GM18505 (cell line): ENCODE data around the gene ORMDL1.
"Not testable (repeated sequence)": the region's sequence is repeated elsewhere in the genome, so short reads cannot be mapped to it uniquely, and the experiment has no call there.

ENCODE experiments used
- ATAC-seq: cut with Tn5 transposase; IDR thresholded peaks from one replicate; pipeline ENCODE4 v1.9.1; 2021; ENCODE audit not compliant: unreplicated experiment
- POLR2A ChIP-seq: IDR thresholded peaks from 4 replicates; pipeline ENCODE4 v1.6.1; 2011; ENCODE audit warnings: borderline replicate concordance; ENCODE audit not compliant: insufficient read depth, insufficient read length; ENCODE audit errors: extremely low read depth

The ORMDL1 gene

DNA sequence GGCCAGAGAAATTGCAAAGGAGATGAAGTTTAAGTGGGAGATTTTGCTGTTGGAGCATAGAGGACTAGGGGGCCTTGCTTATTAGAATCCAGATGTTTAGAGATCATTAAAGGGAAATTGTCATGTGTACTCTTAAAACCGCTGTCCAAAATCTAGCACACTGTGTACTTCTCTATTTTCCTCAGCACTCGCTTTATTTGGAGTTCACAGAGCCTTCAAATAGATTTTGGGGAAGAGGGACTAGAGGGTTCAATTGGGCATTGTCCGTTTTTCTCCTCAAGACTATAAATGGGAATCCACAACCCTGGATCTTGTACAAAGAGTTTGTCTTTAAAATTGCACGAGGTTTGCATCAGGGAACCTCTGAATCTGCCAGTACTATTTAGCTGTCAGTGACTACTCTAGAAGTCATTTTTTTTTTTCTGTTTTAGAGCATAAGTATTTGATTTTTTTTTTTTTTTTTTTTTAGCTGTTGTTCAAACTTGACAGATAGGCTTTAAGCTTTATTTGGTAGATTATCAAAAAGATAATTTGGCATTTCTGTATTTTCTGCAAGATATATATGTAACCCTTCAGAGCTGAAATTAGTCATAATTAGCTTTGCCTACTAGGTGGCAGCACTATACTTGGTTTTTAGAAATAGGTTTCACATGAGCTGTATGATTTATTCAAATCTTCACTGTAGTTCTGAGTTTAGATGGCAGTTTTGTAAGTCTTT is 14.3 kb upstream of the ORMDL1 start:
- no peak for TF ChIP-seq POLR2A
- ATAC-seq = peak; percentile 42

DNA sequence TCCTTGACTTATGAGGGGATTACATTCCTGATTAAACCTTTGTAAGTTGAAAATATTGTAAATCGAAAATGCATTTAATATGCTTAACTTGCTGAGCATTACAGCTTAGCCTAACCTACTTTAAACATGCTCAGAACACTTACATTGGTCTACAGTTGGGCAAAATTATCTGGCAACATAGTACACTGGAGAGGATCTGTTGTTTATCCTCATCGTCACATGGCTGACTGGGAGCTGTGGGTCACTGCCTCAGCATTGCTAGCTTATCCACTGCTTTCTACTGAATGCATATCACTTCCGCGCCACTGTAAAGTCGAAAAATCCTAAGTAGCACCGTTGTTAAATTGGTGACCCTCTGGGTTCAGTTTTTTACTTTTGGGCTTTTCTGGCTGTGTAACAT is 13.8 kb upstream of the ORMDL1 start:
- no peak for TF ChIP-seq POLR2A

DNA sequence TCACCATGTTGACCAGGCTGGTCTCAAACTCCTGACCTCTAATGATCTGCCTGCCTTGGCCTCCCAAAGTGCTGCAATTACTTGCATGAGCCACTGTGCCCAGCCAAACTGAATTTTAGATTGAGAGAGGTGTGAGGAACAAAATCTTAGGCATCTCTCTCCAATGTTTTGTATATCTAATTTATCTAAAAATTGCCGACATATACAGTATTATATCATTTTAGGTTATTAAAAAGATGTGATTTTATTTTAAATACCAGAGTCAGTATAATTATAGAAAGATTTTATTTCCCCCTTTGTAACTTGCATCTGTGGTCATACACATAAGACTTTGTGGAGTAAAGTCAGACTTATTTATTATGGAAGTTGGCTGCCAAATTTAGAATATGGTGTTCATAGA is 10.2 kb upstream of the ORMDL1 start:
- ATAC-seq = no peak
- TF ChIP-seq POLR2A = no peak

More for the DNA sequence above, 13.8 kb upstream of the ORMDL1 start:
- ATAC-seq = no peak

DNA sequence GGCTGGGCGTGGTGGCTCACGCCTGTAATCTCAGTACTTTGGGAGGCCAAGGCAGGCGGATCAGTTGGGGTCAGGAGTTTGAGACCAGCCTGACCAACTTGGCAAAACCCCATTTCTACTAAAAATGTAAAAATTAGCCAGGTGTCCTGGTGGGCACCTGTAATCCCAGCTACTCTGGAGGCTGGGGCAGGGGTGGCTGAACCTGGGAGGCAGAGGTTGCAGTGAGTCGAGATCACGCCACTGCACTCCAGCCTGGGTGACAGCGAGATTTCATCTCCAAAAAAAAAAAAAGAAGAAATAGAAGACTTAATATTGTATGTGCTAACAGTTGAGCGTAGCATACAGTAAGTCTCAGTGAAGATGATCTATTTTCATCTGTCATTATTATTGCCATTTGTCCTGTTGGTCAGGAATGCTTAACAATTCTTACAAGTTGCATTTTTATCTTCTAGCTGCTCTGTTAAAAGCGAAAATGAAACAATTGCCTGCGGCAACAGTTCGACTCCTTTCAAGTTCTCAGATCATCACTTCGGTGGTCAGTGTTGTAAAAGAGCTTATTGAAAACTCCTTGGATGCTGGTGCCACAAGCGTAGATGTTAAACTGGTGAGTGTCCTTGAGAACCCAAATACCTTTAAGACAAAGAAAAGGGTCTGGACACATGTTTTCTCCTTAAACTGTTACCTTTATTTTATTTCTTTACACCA is 7.4 kb upstream of the ORMDL1 start:
- no peak for ATAC-seq

DNA sequence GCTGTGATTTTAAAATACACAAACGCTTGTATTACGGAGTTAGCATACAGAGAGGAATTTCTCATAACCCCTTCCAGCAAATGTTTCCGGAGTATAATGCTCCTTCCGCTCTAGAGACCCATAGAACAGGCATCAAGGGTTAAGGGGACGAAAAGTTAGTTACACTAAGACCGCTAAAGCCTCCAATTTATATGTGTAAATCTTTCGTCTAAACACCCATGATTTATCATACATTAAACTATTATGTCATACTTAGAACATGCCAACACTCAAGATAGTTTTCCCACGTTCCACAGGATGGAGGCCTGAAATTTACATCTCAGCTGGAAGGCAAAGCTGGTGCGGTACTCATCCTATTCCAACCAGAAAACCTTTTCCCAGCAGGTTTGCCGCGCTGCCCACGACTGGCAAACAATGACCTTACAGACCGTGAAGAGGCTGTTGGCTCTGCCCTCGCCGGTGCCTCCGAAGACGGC is 650 bp downstream of the ORMDL1 start:
- ATAC-seq = no peak

More for the DNA sequence above, 7.4 kb upstream of the ORMDL1 start:
- no peak for TF ChIP-seq POLR2A

DNA sequence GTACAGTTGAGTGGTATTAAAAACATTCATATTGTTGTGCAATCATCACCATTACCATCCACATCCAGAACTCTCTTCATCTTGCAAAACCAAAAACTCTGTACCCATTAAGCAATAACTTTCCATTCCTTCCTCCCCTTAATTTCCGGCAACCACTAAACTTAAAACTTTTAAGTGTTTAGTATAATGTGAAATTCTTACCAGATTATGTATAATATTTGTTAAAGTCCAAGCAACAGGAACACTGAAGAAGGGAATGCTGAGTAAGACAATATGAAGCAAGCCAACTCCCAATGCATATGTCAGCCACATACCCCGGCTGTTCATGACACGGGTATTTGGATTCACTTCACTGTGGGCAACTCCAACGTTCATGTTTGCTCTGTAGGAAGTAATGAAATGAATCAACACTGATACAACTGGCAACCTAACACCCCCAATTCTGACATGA is 1.9 kb downstream of the ORMDL1 start:
- no peak for TF ChIP-seq POLR2A
- no peak for ATAC-seq

More for the DNA sequence above, 650 bp downstream of the ORMDL1 start:
- TF ChIP-seq POLR2A = no peak

DNA sequence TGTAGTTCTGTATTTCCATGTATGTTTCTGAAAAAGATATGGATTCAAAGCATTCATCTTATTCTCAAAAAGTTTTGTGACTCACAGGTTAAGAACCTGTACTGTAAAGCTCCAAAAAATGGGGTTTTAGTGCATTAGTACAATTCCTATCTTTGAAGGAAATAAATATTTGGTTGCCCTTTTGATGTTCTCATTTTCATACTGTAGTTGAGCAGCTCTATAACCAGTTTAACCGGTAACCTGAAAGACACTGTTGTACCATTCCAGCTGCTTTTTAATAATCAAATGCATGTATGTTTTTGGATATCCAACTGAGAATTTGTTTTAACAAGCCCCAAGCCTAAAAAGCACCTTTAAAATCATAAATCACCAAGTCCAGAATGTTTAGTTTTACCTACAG is 11.9 kb downstream of the ORMDL1 start:
- TF ChIP-seq POLR2A = no peak
- ATAC-seq = no peak

DNA sequence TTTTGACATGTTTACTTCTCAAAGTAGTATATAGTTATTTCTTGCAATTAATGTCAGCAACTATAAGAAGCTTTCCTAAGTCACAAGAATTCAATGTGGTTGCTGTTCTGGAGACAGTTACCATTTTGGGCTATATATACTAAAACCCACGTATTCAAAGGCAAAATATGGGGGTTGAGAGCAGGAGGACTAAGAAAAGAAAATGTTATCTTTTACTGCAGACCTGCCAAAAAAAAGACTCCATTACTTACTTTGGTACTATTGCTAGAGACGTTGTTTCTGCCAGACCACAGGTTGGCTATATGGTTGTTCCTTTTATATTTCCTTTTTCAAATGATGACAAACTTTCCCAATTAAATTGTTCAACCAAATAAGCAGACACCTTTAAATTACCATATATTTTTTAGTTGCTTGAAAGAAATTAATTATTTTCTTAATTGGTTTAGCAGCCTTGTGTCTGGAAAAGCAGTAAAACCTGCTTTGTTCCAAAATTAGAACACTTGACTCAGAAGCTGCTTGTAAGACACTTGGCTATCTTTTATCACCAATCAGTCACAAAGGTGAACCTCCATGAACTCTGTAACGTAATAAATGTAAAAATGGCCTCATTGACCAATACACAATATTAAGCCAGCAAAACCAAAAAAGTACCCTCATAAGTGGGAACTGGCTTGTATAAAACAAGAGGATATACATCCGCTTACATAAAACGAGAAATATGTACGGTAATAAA is 13.4 kb downstream of the ORMDL1 start:
- no peak for ATAC-seq
- TF ChIP-seq POLR2A = no peak

DNA sequence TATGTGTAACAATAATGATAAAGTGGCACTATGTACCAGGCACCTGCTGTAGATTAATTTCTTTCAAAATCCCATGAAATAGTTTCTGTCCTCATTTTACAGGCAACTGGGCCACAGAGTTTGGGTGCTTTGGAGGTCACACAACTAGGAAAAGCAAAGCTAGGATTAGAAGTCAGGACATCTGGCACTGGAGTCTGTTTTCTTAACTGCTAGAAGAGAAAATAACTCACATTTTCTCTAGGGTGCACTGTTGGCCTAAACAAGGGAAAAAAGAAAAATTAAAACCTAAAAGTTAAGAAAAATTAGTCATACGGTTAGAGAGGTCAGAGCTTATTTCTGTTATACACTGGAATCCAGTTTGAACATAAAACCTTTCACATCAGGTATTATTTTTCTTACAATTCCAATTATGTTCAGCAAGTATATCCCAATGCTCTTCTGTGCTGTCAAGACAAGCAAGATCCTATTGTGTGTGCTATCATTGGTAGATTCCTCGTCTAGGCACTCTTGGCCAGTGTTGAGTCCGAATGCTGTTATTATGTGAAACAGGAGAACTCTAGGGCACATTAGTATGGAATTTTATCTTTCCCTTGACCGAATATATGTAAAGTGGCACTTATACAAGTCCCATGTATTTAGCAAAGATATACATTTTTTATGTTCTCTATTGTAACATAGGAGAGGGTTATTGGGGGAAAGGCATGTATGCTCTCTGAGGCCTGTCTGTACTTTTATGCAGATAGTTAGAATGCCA is 20.1 kb downstream of the ORMDL1 start:
- no peak for ATAC-seq
- TF ChIP-seq POLR2A = no peak

DNA sequence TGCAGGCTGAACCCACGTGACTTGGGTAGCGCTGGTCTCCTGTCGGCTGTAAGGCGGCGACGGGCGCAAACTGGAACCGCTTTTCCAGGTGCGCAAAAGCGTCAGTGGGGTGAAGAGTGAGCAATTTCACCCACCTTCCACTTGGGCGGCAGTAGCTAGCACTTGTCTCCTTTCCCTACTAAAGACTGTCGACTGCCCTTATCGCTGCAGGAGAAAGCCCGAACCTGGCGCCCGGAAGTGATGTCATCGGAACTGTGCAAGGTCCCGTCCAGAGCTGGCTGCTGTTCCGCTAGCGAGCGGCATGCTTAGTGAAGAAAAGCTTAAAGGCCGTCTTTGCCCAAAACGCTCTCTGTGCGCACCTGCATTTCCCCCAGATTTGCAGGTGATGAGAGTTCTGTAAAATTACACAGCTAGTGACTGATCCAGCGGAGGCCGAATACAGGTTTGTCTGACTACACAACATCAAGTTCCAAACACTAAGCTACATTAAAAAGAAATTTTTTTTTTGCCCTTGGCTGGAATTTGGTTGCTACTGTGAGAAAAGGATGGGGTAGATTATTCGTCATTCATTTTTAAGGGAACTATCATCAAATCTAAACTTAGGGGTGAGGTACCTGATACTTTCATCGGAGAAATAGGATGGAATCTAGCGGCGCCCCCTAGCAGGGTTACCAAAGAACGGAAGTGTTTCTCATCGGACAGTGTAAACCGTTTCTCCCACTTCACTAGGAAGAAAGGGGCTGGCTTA is 21.4 kb downstream of the ORMDL1 start, which contains the start of gene OSGEPL1:
TSS of gene OSGEPL1 (minus strand) at position 242 of the 748 bp plus-strand sequence. CDS start 1,152 bp downstream, outside the sequence.
- TF ChIP-seq POLR2A = peak; percentile 86
- peak; percentile 97 for ATAC-seq

DNA sequence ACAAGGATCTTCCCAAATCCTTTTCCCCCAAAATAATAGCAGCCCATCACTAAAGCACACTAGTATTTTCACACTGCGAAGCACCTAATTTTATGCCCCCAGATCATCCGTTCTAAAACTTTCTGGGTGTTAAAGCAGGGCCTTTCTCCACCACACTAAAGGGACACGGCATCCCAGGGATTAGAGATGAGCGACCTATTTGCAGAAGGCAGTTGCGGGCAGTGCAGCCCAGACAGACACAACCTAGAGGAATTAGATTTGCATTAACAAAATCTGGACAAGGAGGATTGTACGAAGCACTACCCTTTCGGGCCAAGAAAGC is 21.9 kb downstream of the ORMDL1 start:
- TF ChIP-seq POLR2A = no peak
- ATAC-seq = no peak

DNA sequence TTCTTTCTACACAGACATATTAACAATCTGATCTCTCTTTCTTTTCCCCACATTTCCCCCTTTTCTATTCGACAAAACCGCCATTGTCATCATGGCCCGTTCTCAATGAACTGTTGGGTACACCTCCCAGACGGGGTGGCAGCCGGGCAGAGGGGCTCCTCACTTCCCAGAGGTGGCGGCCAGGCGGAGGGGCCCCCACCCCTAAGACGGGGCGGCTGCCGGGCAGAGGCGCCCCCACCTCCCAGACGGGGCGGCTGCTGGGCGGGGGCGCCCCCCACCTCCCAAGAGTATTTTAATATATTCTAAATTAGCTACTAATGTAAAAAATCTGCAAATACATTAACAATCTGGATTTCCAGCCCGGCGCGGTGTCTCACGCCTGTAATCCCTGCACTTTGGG is 24.0 kb downstream of the ORMDL1 start:
- ATAC-seq = not testable (repeated sequence)
